Colonic mucosa (tissue), 4 donors: ENCODE measurements around the gene PPP1R13L. TPM values are rescaled to one million over a fixed set of nuclear protein-coding genes. Genes with fewer than 3 reads are reported as not detected.
A peak's percentile ranks its signal among the peaks of the same experiment; 100 is the strongest.

Experiments used
- DNase-seq: peaks from one replicate; pipeline ENCODE4 v3.0.0-alpha.2; 2020
- H3K27ac ChIP-seq: fragments of 200-600 bp; one replicate; pipeline ENCODE4 v1.8.0; 2021
- H3K27me3 ChIP-seq: fragments of 200-600 bp; one replicate; pipeline ENCODE4 v1.8.0; 2021
- H3K36me3 ChIP-seq: fragments of 200-600 bp; one replicate; pipeline ENCODE4 v1.8.0; 2021
- H3K4me1 ChIP-seq: fragments of 200-600 bp; one replicate; pipeline ENCODE4 v1.8.0; 2021; ENCODE audit warnings: mild to moderate bottlenecking
- H3K4me3 ChIP-seq: fragments of 200-600 bp; one replicate; pipeline ENCODE4 v1.8.0; 2021
- H3K9ac ChIP-seq, 2 donors: one replicate each; pipeline ENCODE4 v1.7.0; 2013; ENCODE audit warnings: control low read depth in 2 of 2, low read depth in 2 of 2, low read length in 2 of 2
- H3K9me3 ChIP-seq: fragments of 200-600 bp; one replicate; pipeline ENCODE4 v1.8.0; 2021
- intact Hi-C: fragments of 100-400 bp; cut with DNase I; formaldehyde crosslinking; loops from one replicate; pipeline ENCODE4 v1.14.1; 2022
- total RNA-seq, 2 donors: library from RNA; stranded (reverse); fragmentation: NEBNext Ultra II Directional in 1 of 2; extraction: Animal tissue kit (Norgen Biotek cat#: 25700) in 1 of 2; gene quantifications; one replicate each; pipeline ENCODE4 v1.2.1, GENCODE V29; 2021
- TF ChIP-seq, protein P1 (sequence below): fragments of 200-600 bp; IDR thresholded peaks from one replicate; pipeline ENCODE4 v1.8.0; 2022; ENCODE audit warnings: antibody characterized with exemption, mild to moderate bottlenecking
- donor health status: healthy.
- donor health status: DM: no; HTN: no; CAD: no.
- donor health status: DM: no; HTN: no; CAD: no.

Gene PPP1R13L
- total RNA-seq, 2 donors from 2014 or later: 25.9 to 46.2 TPM

DNA sequence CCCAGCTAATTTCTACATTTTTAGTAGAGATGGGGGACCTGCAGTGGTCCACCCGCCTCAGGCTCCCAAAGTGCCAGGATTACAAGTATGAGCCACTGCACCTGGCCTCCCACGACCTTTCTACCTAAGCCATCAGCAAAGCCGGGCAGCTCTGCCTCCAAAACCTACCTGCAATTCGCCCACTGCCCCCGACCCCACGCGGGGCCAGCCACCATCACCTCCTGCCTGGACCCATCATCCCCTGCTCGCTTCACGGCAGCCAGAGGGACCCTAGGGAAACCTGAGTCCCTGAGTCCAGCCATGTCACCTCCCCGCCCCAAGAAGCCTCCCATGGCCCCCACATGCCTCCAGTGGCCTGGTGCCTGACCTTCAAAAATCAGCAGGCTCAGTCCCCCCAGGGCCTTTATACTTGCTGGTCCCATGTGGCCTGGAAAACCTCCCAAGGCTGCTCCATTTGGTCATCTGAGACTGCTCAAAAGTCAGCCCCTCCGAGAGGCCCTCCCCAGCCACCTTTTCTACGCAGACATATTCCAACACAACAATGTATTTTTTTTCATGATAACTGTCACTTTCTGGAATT, 46.6 kb downstream of the PPP1R13L start:
- intact Hi-C loops: no loop called here
- H3K9ac ChIP-seq: no peak overlapping the region
- H3K4me3 ChIP-seq: no peak overlapping the region
- no peaks in the 10 kb centered on the region for H3K36me3 ChIP-seq
- H3K27ac ChIP-seq: no peak overlapping the region
- TF ChIP-seq, protein P1, sequence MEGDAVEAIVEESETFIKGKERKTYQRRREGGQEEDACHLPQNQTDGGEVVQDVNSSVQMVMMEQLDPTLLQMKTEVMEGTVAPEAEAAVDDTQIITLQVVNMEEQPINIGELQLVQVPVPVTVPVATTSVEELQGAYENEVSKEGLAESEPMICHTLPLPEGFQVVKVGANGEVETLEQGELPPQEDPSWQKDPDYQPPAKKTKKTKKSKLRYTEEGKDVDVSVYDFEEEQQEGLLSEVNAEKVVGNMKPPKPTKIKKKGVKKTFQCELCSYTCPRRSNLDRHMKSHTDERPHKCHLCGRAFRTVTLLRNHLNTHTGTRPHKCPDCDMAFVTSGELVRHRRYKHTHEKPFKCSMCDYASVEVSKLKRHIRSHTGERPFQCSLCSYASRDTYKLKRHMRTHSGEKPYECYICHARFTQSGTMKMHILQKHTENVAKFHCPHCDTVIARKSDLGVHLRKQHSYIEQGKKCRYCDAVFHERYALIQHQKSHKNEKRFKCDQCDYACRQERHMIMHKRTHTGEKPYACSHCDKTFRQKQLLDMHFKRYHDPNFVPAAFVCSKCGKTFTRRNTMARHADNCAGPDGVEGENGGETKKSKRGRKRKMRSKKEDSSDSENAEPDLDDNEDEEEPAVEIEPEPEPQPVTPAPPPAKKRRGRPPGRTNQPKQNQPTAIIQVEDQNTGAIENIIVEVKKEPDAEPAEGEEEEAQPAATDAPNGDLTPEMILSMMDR: no peak
- no peak for DNase-seq
- H3K9me3 ChIP-seq: no peaks in the 10 kb centered on the region
- H3K27me3 ChIP-seq: no peaks in the 10 kb centered on the region
- no peaks in the 10 kb centered on the region for H3K4me1 ChIP-seq

DNA sequence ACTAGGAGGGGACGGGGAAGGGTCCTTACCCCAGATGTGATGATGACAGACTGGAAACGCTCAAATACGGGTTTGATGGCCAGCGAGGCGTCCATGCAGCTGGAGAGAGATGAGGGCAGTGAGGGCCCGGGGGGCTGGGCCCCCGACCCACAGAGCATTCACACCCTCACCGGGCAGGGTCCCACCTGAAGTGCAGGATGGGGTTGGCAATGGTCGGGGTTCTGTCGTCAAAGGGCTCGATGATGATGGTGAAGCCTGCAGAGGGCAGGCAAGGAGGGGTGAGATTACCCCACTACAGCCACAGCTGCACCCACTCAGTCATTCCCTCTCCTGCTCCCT, 47.5 kb downstream of the PPP1R13L start:
- Histone ChIP-seq H3K4me3 (no peak overlapping the region), H3K27ac (no peak overlapping the region), H3K27me3 (no peaks in the 10 kb centered on the region), H3K36me3 (no peaks in the 10 kb centered on the region), H3K9me3 (no peaks in the 10 kb centered on the region), H3K9ac (peak overlapping the region in 1 of 2 donors; percentile 27), H3K4me1 (no peaks in the 10 kb centered on the region)
- no peak for DNase-seq
- intact Hi-C loops: no loop called here
- TF ChIP-seq, protein P1: no peak

DNA sequence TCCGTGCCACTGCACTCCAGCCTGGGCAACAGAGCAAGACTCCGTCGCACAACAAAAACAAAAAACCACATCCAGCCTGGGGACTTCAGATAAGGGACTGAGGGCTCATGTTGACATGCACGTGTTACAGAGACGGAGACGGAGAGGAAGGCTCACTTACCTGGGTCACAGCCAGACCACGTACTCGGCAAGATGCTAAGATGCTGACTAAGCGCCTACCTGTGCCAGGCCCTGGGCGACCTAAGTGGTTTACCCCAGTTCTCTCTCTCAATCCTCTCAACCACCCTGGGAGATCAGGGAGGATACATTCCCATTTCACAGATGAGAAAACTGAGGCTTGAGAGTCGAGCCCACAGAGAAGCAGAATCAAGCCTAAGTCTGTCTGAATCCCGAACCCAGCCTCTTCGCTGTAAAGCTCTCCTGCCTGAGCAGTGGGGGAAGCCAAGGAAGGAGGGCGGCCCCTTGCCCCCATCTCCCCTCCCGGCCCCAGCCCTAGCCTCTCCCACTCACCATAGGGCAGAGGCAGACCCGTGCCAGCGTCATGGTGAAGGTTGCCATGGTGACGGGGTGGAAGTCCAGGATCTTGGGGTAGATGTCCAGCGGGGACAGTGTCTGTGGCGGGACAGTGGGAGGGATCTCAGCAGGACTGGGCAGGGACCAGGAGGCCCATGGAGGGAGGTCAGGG, 48.0 kb downstream of the PPP1R13L start:
- Histone ChIP-seq H3K27me3 (no peaks in the 10 kb centered on the region), H3K36me3 (no peaks in the 10 kb centered on the region), H3K4me1 (no peaks in the 10 kb centered on the region), H3K4me3 (no peak overlapping the region), H3K9ac (no peak overlapping the region), H3K27ac (no peak overlapping the region), H3K9me3 (no peaks in the 10 kb centered on the region)
- no peak for DNase-seq
- TF ChIP-seq, protein P1: no peak
- intact Hi-C loops: no loop called here

DNA sequence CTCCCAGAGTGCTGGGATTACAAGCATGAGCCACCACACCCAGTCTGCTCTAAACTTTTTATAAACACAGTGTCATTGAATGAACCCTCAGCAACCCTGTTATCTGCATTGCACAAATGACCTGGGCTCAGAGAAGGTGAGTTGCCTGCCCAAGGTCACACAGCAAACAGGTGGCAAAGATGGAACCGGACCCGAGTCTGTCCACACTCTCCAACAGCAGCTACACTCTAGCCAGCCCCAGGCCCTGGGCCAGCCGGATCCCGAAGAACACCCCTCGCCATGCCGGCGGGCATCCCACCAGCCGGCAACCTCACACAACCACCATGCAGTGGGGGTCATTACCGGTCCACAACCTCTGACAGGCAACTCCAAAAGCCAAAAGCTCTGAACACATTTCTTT, 49.0 kb downstream of the PPP1R13L start:
- Histone ChIP-seq H3K27me3 (no peaks in the 10 kb centered on the region), H3K36me3 (no peaks in the 10 kb centered on the region), H3K4me1 (no peaks in the 10 kb centered on the region), H3K9ac (no peak overlapping the region), H3K4me3 (no peak overlapping the region), H3K27ac (no peak overlapping the region), H3K9me3 (no peaks in the 10 kb centered on the region)
- intact Hi-C loops: no loop called here
- TF ChIP-seq, protein P1: no peak
- DNase-seq: no peak

DNA sequence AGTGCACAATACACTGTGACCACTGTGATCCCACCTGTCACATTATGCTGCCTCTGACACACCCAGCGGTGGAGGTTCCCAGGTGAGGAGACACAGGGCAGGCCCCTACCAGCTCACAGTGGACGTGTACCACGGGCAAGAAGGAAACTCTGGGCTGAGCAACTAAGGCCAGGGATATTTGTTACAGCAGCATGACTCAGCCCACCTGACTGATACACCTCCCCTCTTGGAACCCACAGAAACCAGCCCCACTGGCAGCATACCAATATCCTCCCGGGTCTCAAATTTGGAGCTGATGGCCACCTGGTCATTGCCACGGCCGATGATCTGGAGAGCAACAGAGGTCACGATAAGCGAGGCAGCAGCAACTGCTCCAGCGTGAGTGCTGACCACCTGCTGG, 49.5 kb downstream of the PPP1R13L start:
- H3K36me3 ChIP-seq: no peaks in the 10 kb centered on the region

More for the DNA sequence above, 49.5 kb downstream of the PPP1R13L start:
- intact Hi-C loops: no loop called here
- TF ChIP-seq, protein P1: no peak
- no peak for DNase-seq
- no peaks in the 10 kb centered on the region for H3K27me3 ChIP-seq
- no peak overlapping the region for H3K27ac ChIP-seq
- H3K4me1 ChIP-seq: no peaks in the 10 kb centered on the region
- no peak overlapping the region for H3K9ac ChIP-seq
- no peak overlapping the region for H3K4me3 ChIP-seq
- no peaks in the 10 kb centered on the region for H3K9me3 ChIP-seq
